Lung (tissue), 12 donors: ENCODE results near the gene CYGB. TPM values are rescaled to one million over a fixed set of nuclear protein-coding genes. Genes with fewer than 3 reads are reported as not detected.

Source experiments
- ATAC-seq: fragments of 200-7000 bp; cut with Tn5 transposase; one replicate; pipeline ENCODE4 v1.9.1; 2020; ENCODE audit warnings: moderate number of reproducible peaks; ENCODE audit not compliant: insufficient read depth, low FRiP score
- DNase-seq, 3 donors: peaks; one replicate each; pipeline ENCODE4 v3.0.0-alpha.2; 2013 to 2017
- H3K27ac ChIP-seq, 2 donors: one replicate each; pipeline ENCODE4 v1.5.1; 2013; ENCODE audit warnings: mild to moderate bottlenecking in 2 of 2, moderate library complexity in 2 of 2, control low read depth in 1 of 2, inconsistent platforms in 1 of 2, low read depth in 1 of 2, low read length in 1 of 2
- H3K27me3 ChIP-seq, 3 donors: one replicate each; pipeline ENCODE4 v1.5.1; 2013; ENCODE audit warnings: low read length in 2 of 3; ENCODE audit not compliant: control insufficient read depth in 3 of 3, insufficient read depth in 3 of 3
- H3K36me3 ChIP-seq, 4 donors: one replicate each; pipeline ENCODE4 v1.5.1; 2013; ENCODE audit warnings: low read length in 4 of 4, mild to moderate bottlenecking in 1 of 4, moderate library complexity in 1 of 4; ENCODE audit not compliant: control insufficient read depth in 4 of 4, insufficient read depth in 4 of 4
- H3K4me1 ChIP-seq, 5 donors: one replicate each; pipeline ENCODE4 v1.5.1; 2013; ENCODE audit warnings: low read length in 5 of 5, mild to moderate bottlenecking in 2 of 5, moderate library complexity in 1 of 5; ENCODE audit not compliant: control insufficient read depth in 5 of 5, insufficient read depth in 5 of 5
- H3K4me3 ChIP-seq: one replicate; pipeline ENCODE4 v1.5.1; 2013; ENCODE audit warnings: mild to moderate bottlenecking, control low read depth, moderate library complexity
- H3K9ac ChIP-seq, 2 donors: one replicate each; pipeline ENCODE4 v1.5.1; 2013; ENCODE audit warnings: low read length in 2 of 2, control low read depth in 1 of 2; ENCODE audit not compliant: insufficient read depth in 1 of 2
- H3K9me3 ChIP-seq, 4 donors: one replicate each; pipeline ENCODE4 v1.5.1; 2013; ENCODE audit warnings: low read length in 3 of 4, mild to moderate bottlenecking in 1 of 4, moderate library complexity in 1 of 4; ENCODE audit not compliant: control insufficient read depth in 4 of 4, insufficient read depth in 3 of 4
- CTCF ChIP-seq: IDR thresholded peaks from 2 replicates; pipeline ENCODE4 v1.5.1; 2012; ENCODE audit warnings: mild to moderate bottlenecking; ENCODE audit errors: control extremely low read depth, extremely low read depth
- WGBS, 2 donors: extraction: QIAGEN DNeasy Blood & Tissue Kit; methylation state at CpG; one replicate each; pipeline ENCODE4 v1.1.7; 2013; 5-methylcytosine and 5-hydroxymethylcytosine counted together
- polyA plus RNA-seq, 2 donors: library from polyadenylated mRNA; stranded (reverse); fragments of 200-250 nt; gene quantifications; one replicate each; pipeline ENCODE4 v1.2.1, GENCODE V29; 2013
- total RNA-seq, 2 donors: library from RNA; depleted of rRNA in 1 of 2; stranded (reverse); fragments of >200 nt in 1 of 2; gene quantifications; one replicate each; pipeline ENCODE4 v1.2.1, GENCODE V29; 2014 to 2021
- donor health status: control.
- donor health status: control.
- donor health status: Bipolar disorder and iron deficiency.
- donor health status: healthy.
- donor health status: DM: yes; HTN: yes; CAD: no.

The CYGB gene
- total and polyA plus RNA-seq, 4 donors, result 15.9 to 30.4 (median 20.7) TPM

- 92 to 96% methylated on average over 5 of the region's 5 CpGs for WGBS, 2 donors
- Histone ChIP-seq H3K4me3 (no peak overlapping the region), H3K9ac (no peak overlapping the region), H3K36me3 (no peaks in the 10 kb centered on the region), H3K27ac (no peak overlapping the region), H3K27me3 (peaks cover 0 to 20% (median 12%) of the 10 kb centered on the region in 3 donors), H3K4me1 (peaks cover 0 to 6% (median 3%) of the 10 kb centered on the region in 5 donors), H3K9me3 (no peaks in the 10 kb centered on the region)
- ATAC-seq, result no peak
- DNase-seq, result no peak
- TF ChIP-seq CTCF, result no peak
These were observed 44.0 kb upstream of the CYGB start for GRCh38 chr17:76581515-76581914.

- peaks cover 0 to 2% (median 0%) of the 10 kb centered on the region in 4 donors for H3K36me3 ChIP-seq
- no peaks in the 10 kb centered on the region for H3K9me3 ChIP-seq
- 68 to 84% methylated on average over 2 of the region's 2 CpGs for WGBS, 2 donors
- H3K4me1 ChIP-seq, result no peaks in the 10 kb centered on the region
- H3K4me3 ChIP-seq, result no peak overlapping the region
- H3K27ac ChIP-seq, result no peak overlapping the region
- no peak for DNase-seq
- no peak for TF ChIP-seq CTCF
- no peak for ATAC-seq
- peaks cover 0 to 7% (median 2%) of the 10 kb centered on the region in 3 donors for H3K27me3 ChIP-seq
- no peak overlapping the region for H3K9ac ChIP-seq
These were observed 41.8 kb upstream of the CYGB start for GRCh38 chr17:76579281-76579680.

DNA sequence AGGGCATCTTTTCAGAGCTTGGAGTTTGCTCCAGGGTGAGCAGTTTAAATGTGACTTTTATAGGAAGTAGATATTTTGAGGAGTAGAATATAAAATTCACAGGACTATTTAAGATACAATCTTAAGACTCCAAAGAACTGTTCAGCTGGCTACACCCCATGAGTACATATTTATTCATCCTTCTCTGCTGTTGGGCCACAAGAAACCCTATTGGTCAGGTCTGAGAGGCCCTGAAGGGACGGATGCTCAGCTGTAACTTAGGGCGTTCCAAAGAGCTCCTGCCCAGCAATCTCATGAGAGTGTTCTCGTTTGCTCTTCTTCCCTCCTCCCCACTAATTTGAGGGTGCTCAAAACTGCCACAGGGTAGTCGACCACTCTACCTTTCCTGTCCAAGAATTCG is 40.9 kb upstream of the CYGB start:
- no peak for ATAC-seq
- WGBS, 2 donors, result 67 to 90% methylated on average over 5 of the region's 5 CpGs
- Histone ChIP-seq H3K27ac (no peak overlapping the region), H3K9me3 (no peaks in the 10 kb centered on the region), H3K9ac (no peak overlapping the region), H3K4me1 (no peaks in the 10 kb centered on the region), H3K36me3 (peaks cover 0 to 2% (median 0%) of the 10 kb centered on the region in 4 donors), H3K27me3 (peaks cover 0 to 2% (median 0%) of the 10 kb centered on the region in 3 donors), H3K4me3 (no peak overlapping the region)
- TF ChIP-seq CTCF, result no peak
- DNase-seq, result no peak

DNA sequence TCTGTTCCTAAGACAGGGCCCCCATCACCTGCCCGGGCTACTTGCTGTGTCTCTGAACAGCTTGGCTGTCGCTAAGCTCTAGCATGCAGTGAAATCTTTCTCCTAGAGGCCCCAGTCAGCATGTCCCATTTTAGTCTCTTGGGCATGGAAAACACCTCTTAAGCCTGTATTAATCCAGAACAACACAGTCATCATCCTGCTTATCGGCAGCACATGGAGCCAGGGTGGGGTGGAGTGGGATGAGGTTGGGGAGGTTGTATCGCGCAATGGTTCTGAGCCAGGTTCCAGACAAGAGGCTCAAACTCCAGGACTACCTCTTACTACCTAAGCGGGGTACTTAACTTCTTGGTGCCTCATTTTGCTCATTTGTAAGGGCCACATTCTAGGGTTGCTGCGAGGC is 40.4 kb upstream of the CYGB start:
- DNase-seq, result no peak
- no peak overlapping the region for H3K4me3 ChIP-seq
- no peak overlapping the region for H3K27ac ChIP-seq
- 86 to 92% methylated on average over 7 of the region's 7 CpGs for WGBS, 2 donors
- TF ChIP-seq CTCF, result no peak
- peaks cover 0 to 2% (median 0%) of the 10 kb centered on the region in 3 donors for H3K27me3 ChIP-seq
- ATAC-seq, result no peak
- no peaks in the 10 kb centered on the region for H3K4me1 ChIP-seq
- no peak overlapping the region for H3K9ac ChIP-seq
- H3K36me3 ChIP-seq, result peaks cover 0 to 5% (median 0%) of the 10 kb centered on the region in 4 donors
- no peaks in the 10 kb centered on the region for H3K9me3 ChIP-seq
